Left ventricle myocardium inferior (tissue), 1 donor: ENCODE data around the gene RBP3. TPM values are rescaled to one million over a fixed set of nuclear protein-coding genes. Genes with fewer than 3 reads are reported as not detected.

Experiments used
- DNase-seq: peaks from one replicate; pipeline ENCODE4 v3.0.0-alpha.2; 2020
- H3K27ac ChIP-seq: fragments of 200-600 bp; replicated peaks from 2 replicates; pipeline ENCODE4 v1.8.0; 2021
- H3K27me3 ChIP-seq: fragments of 200-600 bp; 2 replicates; pipeline ENCODE4 v1.8.0; 2021; ENCODE audit warnings: low read depth
- H3K36me3 ChIP-seq: fragments of 200-600 bp; 2 replicates; pipeline ENCODE4 v1.8.0; 2021
- H3K4me1 ChIP-seq: fragments of 200-600 bp; 2 replicates; pipeline ENCODE4 v1.8.0; 2021
- H3K4me3 ChIP-seq: fragments of 200-600 bp; 2 replicates; pipeline ENCODE4 v1.8.0; 2021; ENCODE audit warnings: mild to moderate bottlenecking, moderate library complexity
- H3K9me3 ChIP-seq: fragments of 200-600 bp; replicated peaks from 2 replicates; pipeline ENCODE4 v1.8.0; 2021
- CTCF ChIP-seq: fragments of 200-600 bp; IDR thresholded peaks from 2 replicates; pipeline ENCODE4 v1.8.0; 2021; ENCODE audit warnings: antibody characterized with exemption, mild to moderate bottlenecking, borderline replicate concordance
- intact Hi-C: fragments of 100-400 bp; cut with micrococcal nuclease; formaldehyde crosslinking; loops from one replicate; pipeline ENCODE4 v1.11.0; 2022
- total RNA-seq: library from RNA; stranded (reverse); fragmentation: NEBNext Ultra II Directional; extraction: Animal tissue kit (Norgen Biotek cat#: 25700); gene quantifications from one replicate; pipeline ENCODE4 v1.2.1, GENCODE V29; 2021
- donor health status: DM: no; HTN: yes; CAD: no; lungs with severe emphysema.

Gene RBP3
- total RNA-seq, 1 donor from 2014 or later, result not detected

DNA sequence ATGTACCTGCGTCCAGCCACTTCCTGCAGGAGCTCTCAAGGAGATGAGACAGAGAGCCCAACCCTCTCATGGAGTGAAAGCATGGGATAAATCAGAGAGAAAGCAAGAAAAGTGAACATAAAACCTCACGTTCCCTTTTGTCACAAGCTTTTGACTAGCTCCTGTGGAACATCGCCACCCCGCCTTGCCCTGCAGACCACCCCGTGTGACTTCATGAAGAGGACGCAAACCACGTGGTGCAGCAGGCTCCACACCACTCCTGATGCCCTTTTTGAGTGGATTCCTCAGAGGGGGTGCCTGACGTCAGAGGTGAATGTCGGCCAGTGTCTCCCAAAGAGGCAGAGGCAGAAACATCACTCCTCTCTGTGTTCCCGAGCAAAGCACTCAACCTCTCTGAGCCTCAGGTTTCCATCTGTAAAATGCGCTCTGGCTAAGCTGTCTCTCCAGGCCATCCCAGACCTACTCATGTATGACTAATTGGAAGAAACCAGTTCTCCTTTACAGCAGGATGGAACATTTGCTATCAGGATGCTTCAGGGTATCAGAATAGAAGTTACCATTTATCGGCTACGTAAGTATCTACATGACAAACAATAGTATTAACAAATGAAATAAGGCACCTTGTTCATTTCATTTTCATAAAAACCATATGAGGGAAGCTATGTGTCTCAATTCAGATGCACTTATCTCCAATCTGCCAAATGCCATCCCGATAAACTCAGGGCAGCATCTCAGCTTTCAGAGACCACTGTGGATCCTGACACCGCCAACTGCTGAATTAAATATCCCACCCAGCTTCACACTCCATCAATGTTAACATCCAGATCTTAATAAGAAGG lies 30.7 kb downstream of the RBP3 start:
- DNase-seq, result no peak
- peaks cover 78% of the 10 kb centered on the region for H3K27me3 ChIP-seq
- no peaks in the 10 kb centered on the region for H3K36me3 ChIP-seq
- no peak overlapping the region for H3K4me3 ChIP-seq
- H3K27ac ChIP-seq, result no peak overlapping the region
- TF ChIP-seq CTCF, result no peak
- no peaks in the 10 kb centered on the region for H3K9me3 ChIP-seq
- H3K4me1 ChIP-seq, result peaks cover 2% of the 10 kb centered on the region
- intact Hi-C loops, result no loop called here

GRCh38 chr10:47379445-47379785 lies 31.3 kb downstream of the RBP3 start:
- no peak for DNase-seq
- no peak overlapping the region for H3K4me3 ChIP-seq
- H3K27ac ChIP-seq, result no peak overlapping the region
- H3K27me3 ChIP-seq, result peaks cover 72% of the 10 kb centered on the region
- intact Hi-C loops, result no loop called here
- peaks cover 8% of the 10 kb centered on the region for H3K4me1 ChIP-seq
- no peaks in the 10 kb centered on the region for H3K36me3 ChIP-seq
- no peak for TF ChIP-seq CTCF
- H3K9me3 ChIP-seq, result no peaks in the 10 kb centered on the region

DNA sequence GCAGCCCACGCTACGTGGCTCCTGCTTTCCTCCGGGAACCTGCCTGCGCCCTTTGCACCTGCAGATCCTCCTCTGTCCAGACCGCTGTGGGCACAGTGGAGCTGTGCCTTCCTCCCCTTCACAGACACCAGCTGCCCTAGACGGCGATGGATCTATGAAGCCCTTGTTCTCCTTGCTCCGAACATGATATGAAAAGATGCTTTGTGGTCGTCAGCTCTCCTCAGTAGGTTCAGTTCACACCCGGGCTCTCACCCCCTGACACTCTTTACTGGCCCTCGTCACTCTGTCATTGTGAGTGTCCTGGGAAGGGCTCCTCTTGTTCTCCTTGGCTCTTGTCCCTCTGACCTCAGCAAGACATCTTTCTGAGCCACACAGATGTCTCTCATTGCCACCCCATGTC lies 31.7 kb downstream of the RBP3 start:
- H3K36me3 ChIP-seq, result no peaks in the 10 kb centered on the region
- no peak for TF ChIP-seq CTCF
- H3K9me3 ChIP-seq, result no peaks in the 10 kb centered on the region
- H3K4me1 ChIP-seq, result peaks cover 13% of the 10 kb centered on the region
- intact Hi-C loops, result no loop called here
- H3K27ac ChIP-seq, result no peak overlapping the region
- H3K27me3 ChIP-seq, result peaks cover 67% of the 10 kb centered on the region
- no peak overlapping the region for H3K4me3 ChIP-seq
- DNase-seq, result no peak

DNA sequence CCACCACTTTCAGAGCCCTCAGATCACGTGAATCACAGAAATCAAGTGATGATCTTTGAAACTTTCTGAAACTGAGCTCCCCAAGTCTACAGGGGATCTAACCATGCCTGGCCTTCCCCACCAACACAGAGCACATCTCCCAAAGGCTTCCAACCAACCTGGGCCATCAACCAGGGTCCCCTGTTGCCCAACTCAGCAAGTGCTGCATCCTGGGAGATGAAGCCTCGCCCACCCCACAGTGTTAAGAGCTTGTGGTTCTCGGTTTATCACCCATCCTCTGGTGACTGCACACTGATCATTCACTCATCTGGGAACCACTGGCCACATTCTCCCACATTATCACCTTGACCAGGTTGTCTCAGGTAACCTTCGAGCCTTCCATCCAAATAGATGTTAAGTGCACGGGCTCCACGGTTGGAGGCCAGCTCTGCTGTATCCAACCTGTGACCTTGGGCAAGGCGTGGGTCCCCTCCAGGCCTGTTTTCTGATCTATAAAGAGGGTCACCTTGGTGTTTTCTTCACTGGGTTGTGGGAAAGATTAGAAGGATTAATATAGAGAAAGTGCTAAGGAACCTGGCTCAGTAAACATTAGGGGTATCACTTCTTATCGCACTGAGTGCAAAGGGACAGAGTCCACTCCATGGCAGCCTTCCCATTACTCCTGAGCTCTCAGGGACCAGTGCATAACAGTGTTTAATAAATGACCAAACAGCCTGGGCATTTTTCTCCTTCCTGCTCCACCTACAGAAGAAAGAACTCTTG lies 32.4 kb downstream of the RBP3 start:
- Histone ChIP-seq H3K36me3 (no peaks in the 10 kb centered on the region), H3K4me1 (peaks cover 13% of the 10 kb centered on the region), H3K27ac (no peak overlapping the region), H3K9me3 (no peaks in the 10 kb centered on the region), H3K4me3 (no peak overlapping the region), H3K27me3 (peaks cover 63% of the 10 kb centered on the region)
- intact Hi-C loops, result no loop called here
- no peak for TF ChIP-seq CTCF
- DNase-seq, result no peak

- Histone ChIP-seq H3K4me1 (peaks cover 13% of the 10 kb centered on the region), H3K9me3 (no peaks in the 10 kb centered on the region), H3K27ac (no peak overlapping the region), H3K27me3 (peaks cover 58% of the 10 kb centered on the region), H3K36me3 (no peaks in the 10 kb centered on the region), H3K4me3 (no peak overlapping the region)
- DNase-seq, result no peak
- no peak for TF ChIP-seq CTCF
- intact Hi-C loops, result no loop called here
Measured at GRCh38 chr10:47381103-47381395, 32.9 kb downstream of the RBP3 start.
